Keratinocyte (primary cell): ENCODE measurements around the gene PAN2. TPM values are rescaled to one million over a fixed set of nuclear protein-coding genes. Genes with fewer than 3 reads are reported as not detected.
"Not testable (repeated sequence)": the region's sequence is repeated elsewhere in the genome, so short reads cannot be mapped to it uniquely, and the experiment has no call there.

Experiments
- DNase-seq: peaks from one replicate; pipeline ENCODE4 v3.0.0-alpha.2; 2011; ENCODE audit warnings: low read depth, missing footprints, low spot score
- FAIRE-seq: peaks from 2 replicates; lab custom pipeline; 2011; peaks lifted over from hg19 to GRCh38; lab: Jason Lieb, UNC
- H2AFZ ChIP-seq: 2 replicates; pipeline ENCODE4 v1.6.0; 2012; ENCODE audit warnings: low read length, control low read depth, inconsistent platforms; ENCODE audit not compliant: control insufficient read depth
- H3K27ac ChIP-seq: 2 replicates; pipeline ENCODE4 v1.5.1; 2011; ENCODE audit warnings: low read length; ENCODE audit not compliant: control insufficient read depth, insufficient read depth
- H3K27me3 ChIP-seq: 3 replicates; pipeline ENCODE4 v1.6.0; 2011; ENCODE audit warnings: low read length; ENCODE audit not compliant: control insufficient read depth, insufficient read depth; ENCODE audit errors: extremely low read depth
- H3K36me3 ChIP-seq, 2 experiments: 2 replicates in 1 of 2; 3 replicates in 1 of 2; pipeline ENCODE4 v1.5.1; 2011; ENCODE audit warnings: low read length in 2 of 2, mild to moderate bottlenecking in 1 of 2; ENCODE audit not compliant: control insufficient read depth in 2 of 2, insufficient read depth in 2 of 2; ENCODE audit errors: extremely low read depth in 1 of 2
- H3K4me1 ChIP-seq: 3 replicates; pipeline ENCODE4 v1.5.1; 2011; ENCODE audit warnings: low read length; ENCODE audit not compliant: control insufficient read depth, insufficient read depth; ENCODE audit errors: extremely low read depth
- H3K4me2 ChIP-seq: 3 replicates; pipeline ENCODE4 v1.6.0; 2011; ENCODE audit warnings: low read depth, low read length; ENCODE audit not compliant: control insufficient read depth, insufficient read depth; ENCODE audit errors: extremely low read depth
- H3K4me3 ChIP-seq, 3 experiments: fragments of 200-600 bp in 1 of 3; sonication (generic) in 1 of 3; 2 replicates in 2 of 3; 3 replicates in 1 of 3; pipeline ENCODE4 v1.5.1; 2011 to 2016; ENCODE audit warnings: low read length in 3 of 3, mild to moderate bottlenecking in 3 of 3, control low read depth in 2 of 3, inconsistent platforms in 1 of 3, low read depth in 1 of 3, mixed read lengths in 1 of 3, mixed run types in 1 of 3, moderate library complexity in 1 of 3; ENCODE audit not compliant: control insufficient read depth in 2 of 3, insufficient read depth in 2 of 3; ENCODE audit errors: extremely low read depth in 1 of 3
- H3K79me2 ChIP-seq: 2 replicates; pipeline ENCODE4 v1.6.0; 2012; ENCODE audit warnings: low read length; ENCODE audit not compliant: control insufficient read depth, insufficient read depth
- H3K9ac ChIP-seq: 3 replicates; pipeline ENCODE4 v1.6.0; 2011; ENCODE audit warnings: low read length; ENCODE audit not compliant: control insufficient read depth, insufficient read depth; ENCODE audit errors: extremely low read depth
- H3K9me1 ChIP-seq: 3 replicates; pipeline ENCODE4 v1.6.0; 2011; ENCODE audit warnings: low read length; ENCODE audit not compliant: control insufficient read depth, insufficient read depth; ENCODE audit errors: extremely low read depth
- H3K9me3 ChIP-seq: 2 replicates; pipeline ENCODE4 v1.5.1; 2012; ENCODE audit warnings: low read depth, low read length; ENCODE audit not compliant: control insufficient read depth
- H4K20me1 ChIP-seq: 3 replicates; pipeline ENCODE4 v1.6.0; 2011; ENCODE audit warnings: low read length; ENCODE audit not compliant: control insufficient read depth, insufficient read depth; ENCODE audit errors: extremely low read depth
- CTCF ChIP-seq, 3 experiments: IDR thresholded peaks in 1 of 3; conservative IDR thresholded peaks in 1 of 3; optimal IDR thresholded peaks in 1 of 3; 2 replicates in 2 of 3; 3 replicates in 1 of 3; pipeline versions ENCODE3 to v1.5.1; 2011; ENCODE audit warnings: low read length in 3 of 3, mild to moderate bottlenecking in 3 of 3, moderate library complexity in 2 of 3, control low read depth in 1 of 3, inconsistent platforms in 1 of 3; ENCODE audit not compliant: insufficient read depth in 2 of 3; ENCODE audit errors: extremely low read depth in 1 of 3
- EZH2 ChIP-seq: IDR thresholded peaks from one replicate; pipeline ENCODE4 v1.6.1; 2012; ENCODE audit warnings: inconsistent platforms, mild to moderate bottlenecking, low read length, moderate library complexity
- dilution Hi-C: fragments of 300-500 bp; cut with MboI; formaldehyde crosslinking; loops from one replicate; pipeline ENCODE4 v1.7.0; 2020; ENCODE audit warnings: low sequenced_read_pairs; ENCODE audit not compliant: extremely low pct_ligation_motif_present
- polyA plus RNA-seq, 5 experiments: library from polyadenylated mRNA; depleted of rRNA in 3 of 5; stranded (reverse) in 3 of 5; stranded (forward) in 1 of 5; unstranded in 1 of 5; fragments of >200 nt; gene quantifications; 1 replicate in 1 of 5; 2 replicates in 3 of 5; 3 replicates in 1 of 5; pipeline versions ENCODE4 v1.2.1 to v1.2.3, GENCODE V29; 2011 to 2012; ENCODE audit warnings: missing spikeins in 2 of 5, low read depth in 1 of 5, low replicate concordance in 1 of 5

Gene PAN2
- polyA plus RNA-seq, 1 donor (not counting 4 experiments of a cell fraction or from before 2014, with no cell fraction given): 26.3 TPM

- Histone ChIP-seq H3K27ac (no peak overlapping the region), H3K36me3 (peaks cover 49 to 56% of the 10 kb centered on the region in 2 experiments), H3K9ac (no peak overlapping the region), H3K9me1 (no peaks in the 10 kb centered on the region), H3K27me3 (no peaks in the 10 kb centered on the region), H3K79me2 (no peaks in the 10 kb centered on the region), H3K4me2 (no peak overlapping the region), H4K20me1 (no peaks in the 10 kb centered on the region), H3K9me3 (no peaks in the 10 kb centered on the region), H3K4me3 (no peak overlapping the region), H3K4me1 (peaks cover 6% of the 10 kb centered on the region), H2AFZ (no peak overlapping the region)
- no peak for DNase-seq
- dilution Hi-C loops: no loop called here
- TF ChIP-seq CTCF (optimal IDR thresholded peaks at IDR 0.05 in 1 of 3, IDR thresholded peaks at IDR 0.05 in 1 of 3, conservative IDR thresholded peaks at IDR 0.05 in 1 of 3; ENCODE audit: extremely low read depth in 1 of 3, insufficient read depth in 2 of 3, low read length in 3 of 3): no peak
- no peak for TF ChIP-seq EZH2
- FAIRE-seq: no peak
Measured at GRCh38 chr12:56348776-56349175, 15.0 kb upstream of the PAN2 start.

- H3K79me2 ChIP-seq, H3K27ac ChIP-seq, H3K4me3 ChIP-seq, dilution Hi-C loops, H3K9me1 ChIP-seq, H3K27me3 ChIP-seq, H4K20me1 ChIP-seq, H3K9ac ChIP-seq, H3K4me2 ChIP-seq, DNase-seq, H3K4me1 ChIP-seq, H3K9me3 ChIP-seq, H2AFZ ChIP-seq, FAIRE-seq: not testable (repeated sequence)
- H3K36me3 ChIP-seq: peaks cover 56 to 58% of the 10 kb centered on the region in 2 experiments
Measured at GRCh38 chr12:56347255-56347654, 13.5 kb upstream of the PAN2 start.

GRCh38 chr12:56346675-56347074 is 12.9 kb upstream of the PAN2 start:
- H3K36me3 ChIP-seq: peaks cover 55 to 57% of the 10 kb centered on the region in 2 experiments
- no peaks in the 10 kb centered on the region for H3K9me3 ChIP-seq
- dilution Hi-C loops: no loop called here
- no peak overlapping the region for H3K4me3 ChIP-seq
- H3K9me1 ChIP-seq: no peaks in the 10 kb centered on the region
- H4K20me1 ChIP-seq: no peaks in the 10 kb centered on the region
- no peaks in the 10 kb centered on the region for H3K79me2 ChIP-seq
- FAIRE-seq: no peak
- no peak overlapping the region for H3K9ac ChIP-seq
- no peak for DNase-seq
- no peak overlapping the region for H3K27ac ChIP-seq
- H3K4me1 ChIP-seq: peaks cover 6% of the 10 kb centered on the region
- no peaks in the 10 kb centered on the region for H3K27me3 ChIP-seq
- H3K4me2 ChIP-seq: no peak overlapping the region
- H2AFZ ChIP-seq: no peak overlapping the region
- TF ChIP-seq EZH2: no peak
- TF ChIP-seq CTCF (optimal IDR thresholded peaks at IDR 0.05 in 1 of 3, IDR thresholded peaks at IDR 0.05 in 1 of 3, conservative IDR thresholded peaks at IDR 0.05 in 1 of 3; ENCODE audit: extremely low read depth in 1 of 3, insufficient read depth in 2 of 3, low read length in 3 of 3): peak in 2 of 3 experiments; percentile 8 to 30

GRCh38 chr12:56342290-56342689 is 8.5 kb upstream of the PAN2 start:
- H3K4me2 ChIP-seq, FAIRE-seq, H3K27me3 ChIP-seq, H3K9ac ChIP-seq, H3K27ac ChIP-seq, H3K9me3 ChIP-seq, H3K79me2 ChIP-seq, H3K9me1 ChIP-seq, dilution Hi-C loops, H3K4me3 ChIP-seq, H4K20me1 ChIP-seq, H2AFZ ChIP-seq, DNase-seq: not testable (repeated sequence)
- Histone ChIP-seq H3K36me3 (peaks cover 26 to 31% of the 10 kb centered on the region in 2 experiments), H3K4me1 (peaks cover 22% of the 10 kb centered on the region)
